ENCODE data around the gene HRH4.

HRH4 gene

DNA sequence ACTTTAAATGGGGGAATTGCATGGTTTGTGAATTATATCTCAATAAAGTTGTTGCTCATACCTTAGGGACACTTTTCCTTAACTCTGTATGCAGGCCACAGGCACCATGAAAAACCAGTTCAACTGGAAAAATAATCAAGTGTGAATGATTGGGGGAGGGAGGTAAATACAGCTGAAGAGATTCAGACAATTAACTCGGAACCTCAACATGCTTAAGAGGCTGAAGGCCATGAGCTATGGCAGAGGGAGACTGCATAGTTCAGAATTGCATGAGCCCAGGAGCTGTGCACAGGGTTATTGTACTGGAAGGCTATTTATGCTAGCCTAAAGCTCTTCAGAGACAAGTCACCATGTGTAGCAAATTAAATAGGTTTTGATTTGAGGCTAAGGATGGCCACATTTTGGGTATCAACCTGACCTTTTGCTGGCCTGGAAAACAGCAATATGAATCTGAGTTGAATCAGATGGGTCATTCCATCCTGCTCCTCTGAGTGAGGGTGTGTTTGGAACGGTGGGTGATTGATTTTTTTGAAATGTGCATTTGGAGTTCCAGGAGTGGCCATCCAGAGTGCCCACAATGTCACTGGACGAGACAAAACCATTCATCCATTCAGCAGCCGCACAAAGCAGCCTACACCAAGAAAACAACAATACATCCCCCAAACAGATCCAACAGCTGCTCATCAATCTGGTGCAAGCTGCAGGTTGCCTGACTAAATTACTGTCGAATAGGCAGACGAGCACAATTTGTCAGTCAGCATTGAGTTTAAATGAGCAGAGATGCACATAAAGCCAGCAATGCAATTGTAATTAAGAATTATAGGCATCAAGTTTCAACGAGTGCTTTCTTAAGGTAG, 42.5 kb downstream of the HRH4 start:
- no peaks in the 10 kb centered on the region for H3K4me1 ChIP-seq (ENCODE audit: control insufficient read depth in 1 of 2, insufficient read depth in 2 of 2, low read length in 2 of 2)
- no peaks in the 10 kb centered on the region for H3K36me3 ChIP-seq (ENCODE audit: control insufficient read depth in 1 of 2, insufficient read depth in 2 of 2, low read length in 2 of 2)
- H3K9me3 ChIP-seq (ENCODE audit: control insufficient read depth in 1 of 2, low read length in 2 of 2), result no peaks in the 10 kb centered on the region
- H3K4me3 ChIP-seq (ENCODE audit: low read depth in 1 of 2, low read length in 2 of 2), result no peak overlapping the region
- H3K9ac ChIP-seq (ENCODE audit: low read depth in 1 of 2, low read length in 2 of 2), result no peak overlapping the region
- no peaks in the 10 kb centered on the region for H3K27me3 ChIP-seq (ENCODE audit: control insufficient read depth in 1 of 2, insufficient read depth in 2 of 2, low read length in 2 of 2)
- no peak overlapping the region for H3K27ac ChIP-seq (ENCODE audit: low read depth, low read length)

DNA sequence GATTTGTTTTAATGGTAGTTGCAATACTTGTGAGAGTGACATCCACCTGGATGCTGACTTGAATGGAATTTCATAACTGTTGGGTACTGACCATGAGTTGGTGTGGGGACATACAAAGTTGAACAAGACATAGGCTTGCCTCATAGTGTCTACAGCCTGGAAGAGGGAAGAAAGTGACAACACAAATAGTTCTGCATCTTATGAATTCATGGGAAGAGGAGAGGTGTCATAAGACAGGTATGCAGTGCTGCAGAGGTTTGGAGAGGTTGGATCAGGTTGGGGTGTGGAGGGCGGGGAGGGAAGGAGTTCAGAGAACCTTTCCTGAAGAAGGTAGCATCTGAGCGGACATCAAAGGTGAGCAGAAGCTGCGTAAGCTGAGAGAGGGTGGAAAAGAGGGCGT, 44.0 kb downstream of the HRH4 start:
- Histone ChIP-seq H3K36me3 (ENCODE audit: control insufficient read depth in 1 of 2, insufficient read depth in 2 of 2, low read length in 2 of 2) (no peaks in the 10 kb centered on the region), H3K4me1 (ENCODE audit: control insufficient read depth in 1 of 2, insufficient read depth in 2 of 2, low read length in 2 of 2) (no peaks in the 10 kb centered on the region), H3K27ac (ENCODE audit: low read depth, low read length) (no peak overlapping the region), H3K9ac (ENCODE audit: low read depth in 1 of 2, low read length in 2 of 2) (no peak overlapping the region), H3K27me3 (ENCODE audit: control insufficient read depth in 1 of 2, insufficient read depth in 2 of 2, low read length in 2 of 2) (no peaks in the 10 kb centered on the region), H3K9me3 (ENCODE audit: control insufficient read depth in 1 of 2, low read length in 2 of 2) (no peaks in the 10 kb centered on the region), H3K4me3 (ENCODE audit: low read depth in 1 of 2, low read length in 2 of 2) (no peak overlapping the region)

DNA sequence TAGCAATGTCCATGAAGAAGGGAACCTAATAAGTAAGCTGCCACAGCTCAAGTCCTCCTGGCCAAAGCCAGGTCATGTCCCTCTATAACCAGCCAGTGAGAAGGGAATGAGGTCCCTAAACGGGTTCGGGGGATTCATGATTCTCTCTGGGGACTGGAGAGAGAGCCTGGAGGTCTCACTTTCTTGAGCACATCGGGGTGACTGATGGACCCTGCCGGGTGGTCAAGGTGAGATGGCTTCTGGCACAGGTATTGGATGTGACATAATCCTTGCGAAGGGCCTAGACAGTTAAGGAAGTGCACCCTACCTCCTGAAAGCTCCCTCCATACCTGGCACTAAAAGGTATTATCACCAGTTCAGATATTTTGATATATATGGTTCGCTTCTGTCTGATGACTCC, 45.7 kb downstream of the HRH4 start:
- no peaks in the 10 kb centered on the region for H3K4me1 ChIP-seq (ENCODE audit: control insufficient read depth in 1 of 2, insufficient read depth in 2 of 2, low read length in 2 of 2)
- no peak overlapping the region for H3K4me3 ChIP-seq (ENCODE audit: low read depth in 1 of 2, low read length in 2 of 2)
- H3K36me3 ChIP-seq (ENCODE audit: control insufficient read depth in 1 of 2, insufficient read depth in 2 of 2, low read length in 2 of 2), result no peaks in the 10 kb centered on the region
- no peak overlapping the region for H3K27ac ChIP-seq (ENCODE audit: low read depth, low read length)
- H3K27me3 ChIP-seq (ENCODE audit: control insufficient read depth in 1 of 2, insufficient read depth in 2 of 2, low read length in 2 of 2), result no peaks in the 10 kb centered on the region
- no peaks in the 10 kb centered on the region for H3K9me3 ChIP-seq (ENCODE audit: control insufficient read depth in 1 of 2, low read length in 2 of 2)
- no peak overlapping the region for H3K9ac ChIP-seq (ENCODE audit: low read depth in 1 of 2, low read length in 2 of 2)

DNA sequence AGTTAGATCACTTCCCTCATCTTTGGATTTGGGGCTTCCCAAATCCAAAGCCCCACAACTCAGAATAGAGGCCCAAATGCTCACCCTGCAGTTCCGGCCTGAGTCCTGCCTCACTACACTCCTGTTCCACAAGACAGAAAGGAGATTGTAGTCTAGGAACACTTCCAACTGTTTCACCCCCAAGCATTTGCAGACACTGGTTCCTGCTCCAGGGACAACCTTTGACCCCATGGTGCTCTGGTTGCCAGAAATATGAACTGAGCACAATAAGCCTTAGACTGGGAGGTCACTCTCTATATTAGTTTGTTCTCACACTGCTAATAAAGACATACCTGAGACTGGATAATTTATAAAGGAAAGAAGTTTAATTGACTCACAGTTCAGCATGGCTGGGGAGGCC, 49.0 kb downstream of the HRH4 start:
- Histone ChIP-seq H3K4me3 (ENCODE audit: low read depth in 1 of 2, low read length in 2 of 2) (no peak overlapping the region), H3K36me3 (ENCODE audit: control insufficient read depth in 1 of 2, insufficient read depth in 2 of 2, low read length in 2 of 2) (no peaks in the 10 kb centered on the region), H3K4me1 (ENCODE audit: control insufficient read depth in 1 of 2, insufficient read depth in 2 of 2, low read length in 2 of 2) (no peaks in the 10 kb centered on the region), H3K27me3 (ENCODE audit: control insufficient read depth in 1 of 2, insufficient read depth in 2 of 2, low read length in 2 of 2) (no peaks in the 10 kb centered on the region), H3K27ac (ENCODE audit: low read depth, low read length) (no peak overlapping the region), H3K9ac (ENCODE audit: low read depth in 1 of 2, low read length in 2 of 2) (no peak overlapping the region), H3K9me3 (ENCODE audit: control insufficient read depth in 1 of 2, low read length in 2 of 2) (no peaks in the 10 kb centered on the region)

DNA sequence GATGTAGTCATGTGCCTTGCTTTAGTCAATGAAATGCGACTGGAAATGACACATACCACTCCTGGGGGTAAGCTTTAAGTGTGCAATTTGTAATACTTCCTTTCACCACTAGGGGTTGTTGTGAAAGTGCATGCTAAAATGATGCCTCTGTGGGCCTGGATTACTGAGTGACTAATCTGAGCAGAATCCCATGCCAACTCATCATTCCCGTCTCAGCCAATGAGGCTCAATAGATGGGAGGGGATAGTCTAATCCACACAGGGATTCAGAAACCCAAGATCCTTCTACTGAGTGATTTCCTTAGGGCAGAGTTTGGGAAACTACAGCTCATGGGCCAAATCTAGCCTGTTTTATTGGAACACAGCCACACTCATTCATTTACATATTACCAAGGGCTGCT, 54.0 kb downstream of the HRH4 start:
- no peak overlapping the region for H3K4me3 ChIP-seq (ENCODE audit: low read depth in 1 of 2, low read length in 2 of 2)
- no peaks in the 10 kb centered on the region for H3K9me3 ChIP-seq (ENCODE audit: control insufficient read depth in 1 of 2, low read length in 2 of 2)
- H3K27me3 ChIP-seq (ENCODE audit: control insufficient read depth in 1 of 2, insufficient read depth in 2 of 2, low read length in 2 of 2), result no peaks in the 10 kb centered on the region
- H3K27ac ChIP-seq (ENCODE audit: low read depth, low read length), result no peak overlapping the region
- no peak overlapping the region for H3K9ac ChIP-seq (ENCODE audit: low read depth in 1 of 2, low read length in 2 of 2)
- no peaks in the 10 kb centered on the region for H3K4me1 ChIP-seq (ENCODE audit: control insufficient read depth in 1 of 2, insufficient read depth in 2 of 2, low read length in 2 of 2)
- no peaks in the 10 kb centered on the region for H3K36me3 ChIP-seq (ENCODE audit: control insufficient read depth in 1 of 2, insufficient read depth in 2 of 2, low read length in 2 of 2)

DNA sequence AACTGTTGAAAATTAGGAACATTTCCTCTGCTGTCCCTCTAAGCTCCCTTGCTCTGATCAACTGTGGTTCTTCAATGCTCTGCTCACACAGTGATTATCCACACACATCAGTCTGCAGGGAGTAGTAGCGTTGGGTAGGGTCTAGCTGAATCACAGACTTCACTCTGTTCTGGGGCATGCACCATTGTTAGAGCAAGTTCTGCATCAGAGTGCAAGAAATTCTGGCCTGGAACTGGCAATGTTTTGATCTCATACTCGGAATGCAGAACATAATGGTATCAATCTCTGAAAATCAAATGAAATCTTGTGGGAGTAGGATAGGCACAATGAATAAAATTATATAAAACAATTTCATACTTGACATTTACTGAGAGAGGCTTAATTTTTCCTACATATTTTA, 55.3 kb downstream of the HRH4 start:
- no peaks in the 10 kb centered on the region for H3K4me1 ChIP-seq (ENCODE audit: control insufficient read depth in 1 of 2, insufficient read depth in 2 of 2, low read length in 2 of 2)
- H3K9me3 ChIP-seq (ENCODE audit: control insufficient read depth in 1 of 2, low read length in 2 of 2), result no peaks in the 10 kb centered on the region
- no peaks in the 10 kb centered on the region for H3K27me3 ChIP-seq (ENCODE audit: control insufficient read depth in 1 of 2, insufficient read depth in 2 of 2, low read length in 2 of 2)
- no peak overlapping the region for H3K27ac ChIP-seq (ENCODE audit: low read depth, low read length)
- no peak overlapping the region for H3K9ac ChIP-seq (ENCODE audit: low read depth in 1 of 2, low read length in 2 of 2)
- no peak overlapping the region for H3K4me3 ChIP-seq (ENCODE audit: low read depth in 1 of 2, low read length in 2 of 2)
- no peaks in the 10 kb centered on the region for H3K36me3 ChIP-seq (ENCODE audit: control insufficient read depth in 1 of 2, insufficient read depth in 2 of 2, low read length in 2 of 2)

DNA sequence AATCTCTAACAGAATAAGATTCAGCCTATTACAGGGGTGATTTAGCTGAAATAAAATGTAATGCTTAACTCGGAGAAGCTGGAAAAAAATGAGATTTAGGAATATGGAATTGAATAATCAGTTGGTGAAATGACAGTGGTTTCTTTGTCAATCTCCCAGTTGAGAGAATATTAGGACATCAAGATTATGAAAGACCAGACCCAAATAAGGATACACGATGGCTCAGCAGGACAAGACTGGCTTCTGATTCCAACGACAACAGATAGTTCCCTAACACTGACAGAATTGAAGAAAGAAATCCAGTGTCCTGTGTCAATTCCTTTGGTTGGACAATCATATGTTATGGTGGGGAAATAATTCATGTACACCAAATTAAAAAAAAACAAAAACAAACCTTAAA, 55.8 kb downstream of the HRH4 start:
- Histone ChIP-seq H3K9me3 (ENCODE audit: control insufficient read depth in 1 of 2, low read length in 2 of 2) (no peaks in the 10 kb centered on the region), H3K4me3 (ENCODE audit: low read depth in 1 of 2, low read length in 2 of 2) (no peak overlapping the region), H3K9ac (ENCODE audit: low read depth in 1 of 2, low read length in 2 of 2) (no peak overlapping the region), H3K27me3 (ENCODE audit: control insufficient read depth in 1 of 2, insufficient read depth in 2 of 2, low read length in 2 of 2) (no peaks in the 10 kb centered on the region), H3K4me1 (ENCODE audit: control insufficient read depth in 1 of 2, insufficient read depth in 2 of 2, low read length in 2 of 2) (no peaks in the 10 kb centered on the region), H3K36me3 (ENCODE audit: control insufficient read depth in 1 of 2, insufficient read depth in 2 of 2, low read length in 2 of 2) (no peaks in the 10 kb centered on the region), H3K27ac (ENCODE audit: low read depth, low read length) (no peak overlapping the region)

DNA sequence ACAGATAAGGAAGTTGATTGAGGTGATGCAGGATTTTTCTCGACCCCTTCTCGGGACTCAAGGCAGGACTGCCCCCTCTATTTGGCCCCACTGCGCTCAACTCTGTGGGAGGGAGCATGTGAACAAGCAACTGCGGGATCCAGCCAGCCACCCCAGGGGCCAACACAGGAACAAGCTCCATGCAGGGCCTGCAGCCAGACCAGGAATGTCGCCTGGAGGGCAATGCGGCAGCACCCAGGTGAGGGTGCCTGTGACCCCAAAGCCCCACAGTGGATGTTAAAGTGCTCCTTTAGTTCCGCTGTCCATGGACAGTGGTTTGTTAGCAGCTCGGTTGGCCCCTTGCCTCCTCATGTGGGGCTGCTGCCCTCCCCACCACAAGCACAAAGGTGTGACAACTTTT, 57.1 kb downstream of the HRH4 start:
- Histone ChIP-seq H3K4me3 (ENCODE audit: low read depth in 1 of 2, low read length in 2 of 2) (no peak overlapping the region), H3K9ac (ENCODE audit: low read depth in 1 of 2, low read length in 2 of 2) (no peak overlapping the region), H3K9me3 (ENCODE audit: control insufficient read depth in 1 of 2, low read length in 2 of 2) (no peaks in the 10 kb centered on the region), H3K36me3 (ENCODE audit: control insufficient read depth in 1 of 2, insufficient read depth in 2 of 2, low read length in 2 of 2) (no peaks in the 10 kb centered on the region), H3K27me3 (ENCODE audit: control insufficient read depth in 1 of 2, insufficient read depth in 2 of 2, low read length in 2 of 2) (no peaks in the 10 kb centered on the region), H3K27ac (ENCODE audit: low read depth, low read length) (no peak overlapping the region), H3K4me1 (ENCODE audit: control insufficient read depth in 1 of 2, insufficient read depth in 2 of 2, low read length in 2 of 2) (no peaks in the 10 kb centered on the region)

DNA sequence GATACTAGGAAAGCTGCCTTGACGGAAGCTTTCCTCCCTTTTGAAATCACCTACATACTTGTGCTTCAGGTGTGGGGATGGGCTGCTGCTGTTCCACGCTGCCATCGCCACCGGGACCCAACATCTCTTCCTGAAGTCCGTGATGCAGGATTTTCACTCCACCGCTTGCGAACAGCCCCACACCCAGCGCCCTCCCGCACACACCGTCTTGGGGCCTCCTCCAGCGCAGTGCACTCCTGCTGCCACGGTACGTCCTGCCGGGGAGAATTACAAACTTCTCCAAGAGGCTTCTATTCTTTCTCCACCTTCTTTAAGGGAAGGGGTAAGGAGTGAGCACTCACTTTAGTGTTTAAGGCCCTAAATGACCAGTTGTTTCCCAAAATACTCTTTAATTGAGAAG, 58.2 kb downstream of the HRH4 start:
- no peaks in the 10 kb centered on the region for H3K27me3 ChIP-seq (ENCODE audit: control insufficient read depth in 1 of 2, insufficient read depth in 2 of 2, low read length in 2 of 2)
- no peak overlapping the region for H3K4me3 ChIP-seq (ENCODE audit: low read depth in 1 of 2, low read length in 2 of 2)
- H3K36me3 ChIP-seq (ENCODE audit: control insufficient read depth in 1 of 2, insufficient read depth in 2 of 2, low read length in 2 of 2), result no peaks in the 10 kb centered on the region
- no peak overlapping the region for H3K27ac ChIP-seq (ENCODE audit: low read depth, low read length)
- no peaks in the 10 kb centered on the region for H3K4me1 ChIP-seq (ENCODE audit: control insufficient read depth in 1 of 2, insufficient read depth in 2 of 2, low read length in 2 of 2)
- H3K9me3 ChIP-seq (ENCODE audit: control insufficient read depth in 1 of 2, low read length in 2 of 2), result no peaks in the 10 kb centered on the region
- H3K9ac ChIP-seq (ENCODE audit: low read depth in 1 of 2, low read length in 2 of 2), result no peak overlapping the region

Measured in duodenal mucosa (tissue), 2 donors.